Measurements from ENCODE around the gene AFF3.

DNA sequence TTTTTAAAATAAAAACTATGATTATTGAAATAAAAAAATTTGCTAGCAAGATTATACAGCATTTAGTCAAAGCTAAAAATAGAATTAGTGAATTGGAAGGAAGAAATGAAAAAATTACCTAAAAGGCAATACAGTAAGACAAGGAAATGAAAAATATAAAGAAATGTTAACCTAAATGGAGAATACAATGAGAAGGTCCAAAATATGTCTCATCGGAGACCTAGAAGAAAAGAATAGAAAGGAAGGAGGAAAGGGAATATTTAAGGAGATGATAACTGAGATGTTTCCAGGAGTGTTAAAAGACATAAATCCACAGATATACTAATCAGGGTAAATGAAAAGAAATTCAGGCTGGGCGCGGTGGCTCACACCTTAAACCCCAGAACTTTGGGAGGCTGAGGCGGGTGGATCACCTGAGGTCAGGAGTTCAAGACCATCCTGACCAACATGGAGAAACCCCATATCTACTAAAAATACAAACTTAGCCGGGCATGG, 78.9 kb downstream of the AFF3 start:
- TF ChIP-seq, protein P1, sequence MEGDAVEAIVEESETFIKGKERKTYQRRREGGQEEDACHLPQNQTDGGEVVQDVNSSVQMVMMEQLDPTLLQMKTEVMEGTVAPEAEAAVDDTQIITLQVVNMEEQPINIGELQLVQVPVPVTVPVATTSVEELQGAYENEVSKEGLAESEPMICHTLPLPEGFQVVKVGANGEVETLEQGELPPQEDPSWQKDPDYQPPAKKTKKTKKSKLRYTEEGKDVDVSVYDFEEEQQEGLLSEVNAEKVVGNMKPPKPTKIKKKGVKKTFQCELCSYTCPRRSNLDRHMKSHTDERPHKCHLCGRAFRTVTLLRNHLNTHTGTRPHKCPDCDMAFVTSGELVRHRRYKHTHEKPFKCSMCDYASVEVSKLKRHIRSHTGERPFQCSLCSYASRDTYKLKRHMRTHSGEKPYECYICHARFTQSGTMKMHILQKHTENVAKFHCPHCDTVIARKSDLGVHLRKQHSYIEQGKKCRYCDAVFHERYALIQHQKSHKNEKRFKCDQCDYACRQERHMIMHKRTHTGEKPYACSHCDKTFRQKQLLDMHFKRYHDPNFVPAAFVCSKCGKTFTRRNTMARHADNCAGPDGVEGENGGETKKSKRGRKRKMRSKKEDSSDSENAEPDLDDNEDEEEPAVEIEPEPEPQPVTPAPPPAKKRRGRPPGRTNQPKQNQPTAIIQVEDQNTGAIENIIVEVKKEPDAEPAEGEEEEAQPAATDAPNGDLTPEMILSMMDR (IDR thresholded peaks at IDR 0.05), result no peak
- TF ChIP-seq POLR2A (IDR thresholded peaks at IDR 0.05), result no peak

All from lower leg skin (tissue), 3 donors.